Transverse colon (tissue), 3 donors: ENCODE data around the gene GPSM1.

Experiments
- EP300 ChIP-seq: sonication (generic); formaldehyde crosslinking; IDR thresholded peaks from one replicate; pipeline ENCODE4 v1.6.1; 2017; ENCODE audit warnings: antibody characterized with exemption, low read depth
- POLR2A ChIP-seq: fragments of 450-650 bp; IDR thresholded peaks from one replicate; pipeline ENCODE4 v1.6.1; 2016; ENCODE audit warnings: antibody characterized with exemption, mild to moderate bottlenecking, moderate library complexity
- TF ChIP-seq, protein P1 (sequence below), 5 experiments: fragments of 200-600 bp in 3 of 5; fragments of 450-650 bp in 2 of 5; sonication (generic) in 3 of 5; IDR thresholded peaks; 1 replicate in 2 of 5; 2 replicates in 3 of 5; pipeline ENCODE4 v1.5.1; 2016 to 2017; ENCODE audit warnings: antibody characterized with exemption in 5 of 5, inconsistent platforms in 3 of 5, mild to moderate bottlenecking in 2 of 5, moderate library complexity in 1 of 5

GRCh38 chr9:136359774-136360718 lies 32.7 kb downstream of the GPSM1 start:
- TF ChIP-seq EP300: no peak
- no peak for TF ChIP-seq POLR2A
- TF ChIP-seq, protein P1, sequence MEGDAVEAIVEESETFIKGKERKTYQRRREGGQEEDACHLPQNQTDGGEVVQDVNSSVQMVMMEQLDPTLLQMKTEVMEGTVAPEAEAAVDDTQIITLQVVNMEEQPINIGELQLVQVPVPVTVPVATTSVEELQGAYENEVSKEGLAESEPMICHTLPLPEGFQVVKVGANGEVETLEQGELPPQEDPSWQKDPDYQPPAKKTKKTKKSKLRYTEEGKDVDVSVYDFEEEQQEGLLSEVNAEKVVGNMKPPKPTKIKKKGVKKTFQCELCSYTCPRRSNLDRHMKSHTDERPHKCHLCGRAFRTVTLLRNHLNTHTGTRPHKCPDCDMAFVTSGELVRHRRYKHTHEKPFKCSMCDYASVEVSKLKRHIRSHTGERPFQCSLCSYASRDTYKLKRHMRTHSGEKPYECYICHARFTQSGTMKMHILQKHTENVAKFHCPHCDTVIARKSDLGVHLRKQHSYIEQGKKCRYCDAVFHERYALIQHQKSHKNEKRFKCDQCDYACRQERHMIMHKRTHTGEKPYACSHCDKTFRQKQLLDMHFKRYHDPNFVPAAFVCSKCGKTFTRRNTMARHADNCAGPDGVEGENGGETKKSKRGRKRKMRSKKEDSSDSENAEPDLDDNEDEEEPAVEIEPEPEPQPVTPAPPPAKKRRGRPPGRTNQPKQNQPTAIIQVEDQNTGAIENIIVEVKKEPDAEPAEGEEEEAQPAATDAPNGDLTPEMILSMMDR (IDR thresholded peaks at IDR 0.05): no peak
